ENCODE results near the gene CYBB. TPM values are rescaled to one million over a fixed set of nuclear protein-coding genes. Genes with fewer than 3 reads are reported as not detected.
"Not testable (repeated sequence)": the region's sequence is repeated elsewhere in the genome, so short reads cannot be mapped to it uniquely, and the experiment has no call there.

The CYBB gene
- total RNA-seq, 4 donors from 2014 or later, result 0.73 to 3.7 (median 2.6) TPM

DNA sequence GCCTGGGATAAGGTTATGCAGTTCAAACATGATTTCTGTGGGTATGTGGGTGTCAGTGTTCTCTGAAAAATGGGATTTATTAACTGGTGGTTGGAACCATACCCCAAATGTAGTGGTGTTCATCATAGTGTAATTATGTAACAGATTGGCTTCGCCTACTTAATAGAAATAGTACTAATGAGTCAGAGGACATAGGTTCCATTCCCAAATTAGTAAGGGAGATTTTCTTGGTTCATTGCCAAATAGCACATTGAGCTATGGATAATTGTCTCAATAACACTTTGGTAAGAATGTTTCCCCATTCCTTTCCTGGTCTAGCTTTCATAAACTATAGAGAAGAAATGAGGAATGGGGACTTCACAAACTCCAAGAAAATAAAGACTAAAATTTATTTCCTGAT, 20.5 kb upstream of the CYBB start:
- Histone ChIP-seq H3K36me3 (no peaks in the 10 kb centered on the region), H3K27ac (no peak overlapping the region), H3K4me3 (no peak overlapping the region), H3K4me1 (no peaks in the 10 kb centered on the region), H3K27me3 (no peaks in the 10 kb centered on the region), H3K9me3 (no peaks in the 10 kb centered on the region)
- TF ChIP-seq POLR2AphosphoS5 (IDR thresholded peaks at IDR 0.05), result no peak
- no peak for TF ChIP-seq EP300 (IDR thresholded peaks at IDR 0.05)
- TF ChIP-seq, protein P1, sequence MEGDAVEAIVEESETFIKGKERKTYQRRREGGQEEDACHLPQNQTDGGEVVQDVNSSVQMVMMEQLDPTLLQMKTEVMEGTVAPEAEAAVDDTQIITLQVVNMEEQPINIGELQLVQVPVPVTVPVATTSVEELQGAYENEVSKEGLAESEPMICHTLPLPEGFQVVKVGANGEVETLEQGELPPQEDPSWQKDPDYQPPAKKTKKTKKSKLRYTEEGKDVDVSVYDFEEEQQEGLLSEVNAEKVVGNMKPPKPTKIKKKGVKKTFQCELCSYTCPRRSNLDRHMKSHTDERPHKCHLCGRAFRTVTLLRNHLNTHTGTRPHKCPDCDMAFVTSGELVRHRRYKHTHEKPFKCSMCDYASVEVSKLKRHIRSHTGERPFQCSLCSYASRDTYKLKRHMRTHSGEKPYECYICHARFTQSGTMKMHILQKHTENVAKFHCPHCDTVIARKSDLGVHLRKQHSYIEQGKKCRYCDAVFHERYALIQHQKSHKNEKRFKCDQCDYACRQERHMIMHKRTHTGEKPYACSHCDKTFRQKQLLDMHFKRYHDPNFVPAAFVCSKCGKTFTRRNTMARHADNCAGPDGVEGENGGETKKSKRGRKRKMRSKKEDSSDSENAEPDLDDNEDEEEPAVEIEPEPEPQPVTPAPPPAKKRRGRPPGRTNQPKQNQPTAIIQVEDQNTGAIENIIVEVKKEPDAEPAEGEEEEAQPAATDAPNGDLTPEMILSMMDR (IDR thresholded peaks at IDR 0.05), result no peak
- no peak for TF ChIP-seq POLR2A (IDR thresholded peaks at IDR 0.05)
- WGBS, result 76% methylated on average over 1 of the region's 1 CpG
- DNase-seq (ENCODE audit: low spot score in 2 of 2), result no peak

GRCh38 chrX:37759878-37760418, 19.9 kb upstream of the CYBB start:
- H3K27ac ChIP-seq, result no peak overlapping the region
- no peaks in the 10 kb centered on the region for H3K27me3 ChIP-seq
- no peaks in the 10 kb centered on the region for H3K4me1 ChIP-seq
- DNase-seq (ENCODE audit: low spot score in 2 of 2), result no peak
- no peak overlapping the region for H3K4me3 ChIP-seq
- no peak for TF ChIP-seq POLR2A (IDR thresholded peaks at IDR 0.05)
- TF ChIP-seq POLR2AphosphoS5 (IDR thresholded peaks at IDR 0.05), result no peak
- TF ChIP-seq, protein P1 (IDR thresholded peaks at IDR 0.05), result no peak
- TF ChIP-seq EP300 (IDR thresholded peaks at IDR 0.05), result no peak
- whole genome bisulfite sequencing, result 72% methylated on average over 2 of the region's 2 CpGs
- no peaks in the 10 kb centered on the region for H3K9me3 ChIP-seq
- no peaks in the 10 kb centered on the region for H3K36me3 ChIP-seq

- no peaks in the 10 kb centered on the region for H3K9me3 ChIP-seq
- no peak overlapping the region for H3K4me3 ChIP-seq
- TF ChIP-seq, protein P1 (IDR thresholded peaks at IDR 0.05), result no peak
- TF ChIP-seq EP300 (IDR thresholded peaks at IDR 0.05) (no peak), POLR2A (IDR thresholded peaks at IDR 0.05) (no peak), POLR2AphosphoS5 (IDR thresholded peaks at IDR 0.05) (no peak)
- DNase-seq (ENCODE audit: low spot score in 2 of 2), result no peak
- H3K4me1 ChIP-seq, result no peaks in the 10 kb centered on the region
- no peaks in the 10 kb centered on the region for H3K36me3 ChIP-seq
- no peak overlapping the region for H3K27ac ChIP-seq
- no peaks in the 10 kb centered on the region for H3K27me3 ChIP-seq
Observed at GRCh38 chrX:37763400-37763799, 16.5 kb upstream of the CYBB start.

GRCh38 chrX:37765507-37765906, 14.4 kb upstream of the CYBB start:
- no peak for TF ChIP-seq EP300 (IDR thresholded peaks at IDR 0.05)
- TF ChIP-seq POLR2A (IDR thresholded peaks at IDR 0.05), result no peak
- H3K36me3 ChIP-seq, result no peaks in the 10 kb centered on the region
- H3K4me1 ChIP-seq, result no peaks in the 10 kb centered on the region
- H3K27ac ChIP-seq, result no peak overlapping the region
- DNase-seq (ENCODE audit: low spot score in 2 of 2), result no peak
- no peaks in the 10 kb centered on the region for H3K9me3 ChIP-seq
- no peak overlapping the region for H3K4me3 ChIP-seq
- H3K27me3 ChIP-seq, result no peaks in the 10 kb centered on the region

DNA sequence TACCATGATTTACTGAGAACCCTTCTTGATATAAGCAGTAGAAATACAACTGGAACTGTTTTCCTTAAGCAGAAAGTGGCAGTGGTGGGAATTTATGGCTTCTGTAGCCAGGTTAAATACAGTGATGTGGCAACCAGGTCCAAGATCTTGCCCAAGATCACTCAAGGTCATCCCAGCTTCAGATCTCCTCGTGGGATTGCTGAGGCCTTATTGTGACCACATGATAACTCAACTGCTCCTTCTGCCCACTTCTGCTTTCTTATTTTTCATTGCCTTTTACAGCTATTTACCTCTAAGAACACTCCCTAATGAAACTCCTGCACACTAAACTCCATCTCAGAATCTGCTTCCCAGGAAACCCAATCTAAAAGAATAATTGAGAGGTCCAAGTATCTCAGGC, 12.4 kb upstream of the CYBB start:
- no peak for DNase-seq (ENCODE audit: low spot score in 2 of 2)
- Histone ChIP-seq H3K27me3 (no peaks in the 10 kb centered on the region), H3K36me3 (no peaks in the 10 kb centered on the region), H3K4me3 (no peak overlapping the region), H3K27ac (no peak overlapping the region), H3K4me1 (no peaks in the 10 kb centered on the region), H3K9me3 (no peaks in the 10 kb centered on the region)
- TF ChIP-seq POLR2AphosphoS5 (IDR thresholded peaks at IDR 0.05) (no peak), POLR2A (IDR thresholded peaks at IDR 0.05) (no peak), EP300 (IDR thresholded peaks at IDR 0.05) (no peak)
- TF ChIP-seq, protein P1 (IDR thresholded peaks at IDR 0.05), result no peak
- 29% methylated on average over 1 of the region's 1 CpG for WGBS

DNA sequence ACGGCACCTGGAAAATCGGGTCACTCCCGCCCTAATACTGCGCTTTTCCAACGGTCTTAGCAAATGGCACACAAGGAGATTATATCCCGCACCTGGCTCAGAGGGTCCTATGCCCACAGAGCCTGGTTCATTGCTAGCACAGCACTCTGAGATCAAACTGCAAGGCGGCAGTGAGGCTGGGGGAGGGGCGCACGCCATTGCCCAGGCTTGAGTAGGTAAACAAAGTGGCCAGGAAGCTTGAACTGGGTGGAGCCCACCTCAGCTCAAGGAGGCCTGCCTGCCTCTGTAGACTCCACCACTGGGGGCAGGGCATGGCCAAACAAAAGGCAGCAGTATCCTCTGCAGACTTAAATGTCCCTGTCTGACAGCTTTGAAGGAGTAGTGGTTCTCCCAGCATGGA, 11.0 kb upstream of the CYBB start:
- not testable (repeated sequence) for H3K4me3 ChIP-seq; H3K36me3 ChIP-seq; H3K27me3 ChIP-seq; H3K27ac ChIP-seq; H3K4me1 ChIP-seq; DNase-seq (ENCODE audit: low spot score in 2 of 2); H3K9me3 ChIP-seq
- 94% methylated on average over 8 of the region's 9 CpGs for WGBS
